A549 (cell line): Measurements from ENCODE around the gene BDH1. TPM values are rescaled to one million over a fixed set of nuclear protein-coding genes. Genes with fewer than 3 reads are reported as not detected.

Experiments used
- ATAC-seq, 2 experiments: fragments of 200-7000 bp in 1 of 2; fragments of >200 bp in 1 of 2; cut with Nextera tagmentation in 1 of 2; cut with Tn5 transposase in 1 of 2; 3 replicates each; pipeline versions ENCODE4 v1.8.0 to v1.9.1; 2018 to 2020; ENCODE audit warnings: mild to moderate bottlenecking in 1 of 2, moderate library complexity in 1 of 2
- CTCF ChIA-PET: fragments of 300-600 bp; sonication (Branson Sonifier 250); formaldehyde crosslinking; extraction: SDS; loops from one replicate; lab custom pipeline; 2021; ENCODE audit warnings: antibody characterized with exemption, inconsistent platforms; lab: Yijun Ruan, JAX
- POLR2A ChIA-PET: fragments of 350-600 bp; formaldehyde crosslinking; extraction: SDS; loops from one replicate; lab custom pipeline; 2021; ENCODE audit warnings: antibody characterized with exemption, inconsistent platforms; lab: Yijun Ruan, JAX
- DNase-seq, 2 experiments: peaks; one replicate each; pipeline versions ENCODE4 v3.0.0 to v3.0.0-alpha.2; 2011 to 2016; ENCODE audit warnings: low read depth in 1 of 2, low spot score in 1 of 2
- FAIRE-seq: peaks from 2 replicates; lab custom pipeline; 2011; peaks lifted over from hg19 to GRCh38; lab: Jason Lieb, UNC
- H3K27ac ChIP-seq, 2 experiments: fragments of >200 bp; sonication (Bioruptor Twin); formaldehyde crosslinking; 3 replicates each; pipeline ENCODE4 v1.5.1; 2016 to 2017
- H3K4me1 ChIP-seq: fragments of >200 bp; sonication (Bioruptor Twin); formaldehyde crosslinking; 3 replicates; pipeline ENCODE4 v1.6.1; 2016
- H3K4me2 ChIP-seq: fragments of >200 bp; sonication (Bioruptor Twin); formaldehyde crosslinking; 3 replicates; pipeline ENCODE4 v1.6.1; 2016
- H3K4me3 ChIP-seq: fragments of >200 bp; sonication (Bioruptor Twin); formaldehyde crosslinking; 3 replicates; pipeline ENCODE4 v1.5.1; 2016
- H3K9me3 ChIP-seq: fragments of >200 bp; sonication (Bioruptor Twin); formaldehyde crosslinking; 3 replicates; pipeline ENCODE4 v1.6.1; 2016
- CEBPB ChIP-seq, 2 experiments: fragments of >200 bp in 1 of 2; sonication (Bioruptor Twin) in 1 of 2; formaldehyde crosslinking in 1 of 2; IDR thresholded peaks; 2 replicates each; pipeline ENCODE4 v1.6.1; 2012 to 2016
- CHD2 ChIP-seq: fragments of 150-350 bp; IDR thresholded peaks from 2 replicates; pipeline ENCODE4 v1.6.1; 2014; ENCODE audit warnings: low read length; ENCODE audit not compliant: partially characterized antibody
- EHF ChIP-seq: fragments of 250-450 bp; sonication (Bioruptor Pico); IDR thresholded peaks from 2 replicates; pipeline ENCODE4 v1.5.0; 2020; ENCODE audit warnings: mild to moderate bottlenecking
- EHMT2 ChIP-seq: fragments of 200-600 bp; sonication (generic); IDR thresholded peaks from 2 replicates; pipeline ENCODE4 v1.6.1; 2016; ENCODE audit warnings: antibody characterized with exemption, low read depth, mild to moderate bottlenecking, moderate library complexity
- FOSB ChIP-seq: fragments of 250-450 bp; sonication (Bioruptor Pico); IDR thresholded peaks from 2 replicates; pipeline ENCODE4 v1.5.0; 2020; ENCODE audit warnings: mild to moderate bottlenecking, moderate library complexity
- FOSL2 ChIP-seq, 2 experiments: fragments of 450-650 bp in 1 of 2; fragments of >200 bp in 1 of 2; sonication (Bioruptor Twin) in 1 of 2; formaldehyde crosslinking; IDR thresholded peaks; 2 replicates each; pipeline versions ENCODE4 v1.5.0 to v1.6.1; 2016 to 2020; ENCODE audit warnings: mild to moderate bottlenecking in 1 of 2, moderate library complexity in 1 of 2
- GATA3 ChIP-seq: IDR thresholded peaks from 2 replicates; pipeline ENCODE4 v1.6.1; 2012; ENCODE audit warnings: borderline replicate concordance
- HDAC2 ChIP-seq: fragments of 200-600 bp; sonication (generic); IDR thresholded peaks from 2 replicates; pipeline ENCODE4 v1.6.1; 2016
- HES2 ChIP-seq: fragments of >200 bp; sonication (Bioruptor Twin); formaldehyde crosslinking; IDR thresholded peaks from 2 replicates; pipeline ENCODE4 v1.6.1; 2016
- HEYL ChIP-seq: fragments of 250-450 bp; sonication (Bioruptor Pico); IDR thresholded peaks from 2 replicates; pipeline ENCODE4 v1.8.0; 2021; ENCODE audit warnings: mild to moderate bottlenecking, moderate library complexity
- HMGXB4 ChIP-seq: fragments of 250-450 bp; sonication (Bioruptor Pico); IDR thresholded peaks from 2 replicates; pipeline ENCODE4 v1.5.0; 2021; ENCODE audit warnings: mild to moderate bottlenecking, moderate library complexity, borderline replicate concordance
- HOXA7 ChIP-seq: fragments of 250-450 bp; sonication (Bioruptor Pico); IDR thresholded peaks from 2 replicates; pipeline ENCODE4 v1.5.0; 2020; ENCODE audit warnings: mild to moderate bottlenecking, moderate library complexity
- HOXB5 ChIP-seq: fragments of 250-450 bp; sonication (Bioruptor Pico); IDR thresholded peaks from 2 replicates; pipeline ENCODE4 v1.5.0; 2020; ENCODE audit warnings: mild to moderate bottlenecking, moderate library complexity
- JUNB ChIP-seq: fragments of >200 bp; sonication (Bioruptor Twin); formaldehyde crosslinking; IDR thresholded peaks from 2 replicates; pipeline ENCODE4 v1.6.1; 2016
- KDM1A ChIP-seq: fragments of 200-600 bp; sonication (generic); IDR thresholded peaks from 2 replicates; pipeline ENCODE4 v1.6.1; 2016; ENCODE audit warnings: low read depth, mild to moderate bottlenecking
- KDM5A ChIP-seq: fragments of 200-600 bp; sonication (generic); IDR thresholded peaks from 2 replicates; pipeline ENCODE4 v1.6.1; 2016; ENCODE audit warnings: antibody characterized with exemption, mild to moderate bottlenecking
- MAX ChIP-seq: IDR thresholded peaks from 2 replicates; pipeline ENCODE4 v1.6.1; 2012
- MAZ ChIP-seq: fragments of 150-350 bp; IDR thresholded peaks from 2 replicates; pipeline ENCODE4 v1.6.1; 2014; ENCODE audit warnings: antibody characterized with exemption, low read depth, low read length, borderline replicate concordance
- NFE2L2 ChIP-seq: fragments of 150-350 bp; conservative IDR thresholded peaks from 2 replicates; pipeline ENCODE4 v1.6.1; 2014; ENCODE audit warnings: low read length
- RARB ChIP-seq: fragments of 250-450 bp; sonication (Bioruptor Pico); IDR thresholded peaks from 2 replicates; pipeline ENCODE4 v1.8.0; 2021; ENCODE audit warnings: mild to moderate bottlenecking, moderate library complexity
- RCOR1 ChIP-seq: fragments of 150-350 bp; IDR thresholded peaks from 2 replicates; pipeline ENCODE4 v1.6.1; 2014; ENCODE audit warnings: antibody characterized with exemption, low read length, low read depth
- REST ChIP-seq: fragments of 200-600 bp; sonication (generic); IDR thresholded peaks from 2 replicates; pipeline ENCODE4 v1.6.1; 2016; ENCODE audit warnings: antibody characterized with exemption, mild to moderate bottlenecking, moderate library complexity
- SREBF2 ChIP-seq: fragments of 450-650 bp; IDR thresholded peaks from 2 replicates; pipeline ENCODE4 v1.6.1; 2014; ENCODE audit warnings: mild to moderate bottlenecking, moderate library complexity
- TFCP2L1 ChIP-seq: fragments of 250-450 bp; sonication (Bioruptor Pico); IDR thresholded peaks from 2 replicates; pipeline ENCODE4 v1.5.0; 2021; ENCODE audit warnings: mild to moderate bottlenecking
- ZC3H11A ChIP-seq: fragments of 450-650 bp; IDR thresholded peaks from 2 replicates; pipeline ENCODE4 v1.6.1; 2014; ENCODE audit warnings: antibody characterized with exemption, mild to moderate bottlenecking
- ZFP36 ChIP-seq: fragments of 450-650 bp; IDR thresholded peaks from 2 replicates; pipeline ENCODE4 v1.6.1; 2014; ENCODE audit warnings: borderline replicate concordance; ENCODE audit not compliant: partially characterized antibody
- ZNF302 ChIP-seq: fragments of 250-450 bp; sonication (Bioruptor Pico); IDR thresholded peaks from 2 replicates; pipeline ENCODE4 v1.9.0; 2021; ENCODE audit warnings: inconsistent platforms, mild to moderate bottlenecking, moderate library complexity
- ZSCAN20 ChIP-seq: fragments of 250-450 bp; sonication (Bioruptor Pico); IDR thresholded peaks from 2 replicates; pipeline ENCODE4 v1.8.0; 2022; ENCODE audit warnings: mild to moderate bottlenecking, moderate library complexity
- WGBS: methylation state at CpG from one replicate; pipeline ENCODE4 v1.1.6; 2017; ENCODE audit errors: missing lambda C conversion rate; 5-methylcytosine and 5-hydroxymethylcytosine counted together
- polyA plus RNA-seq, 4 experiments: library from polyadenylated mRNA; depleted of rRNA in 3 of 4; stranded (reverse); fragments of >200 nt; fragmentation: RNase III in 1 of 4; extraction: RNeasy Plus Mini Kit Qiagen cat#74134 plus additional on column Dnase treatment in 1 of 4; gene quantifications; 2 replicates in 3 of 4; 3 replicates in 1 of 4; pipeline ENCODE4 v1.2.3, GENCODE V29; 2011 to 2017

The BDH1 gene
- polyA plus RNA-seq, 2 of the 4 experiments (the other 2 are of a cell fraction), result 3.1 to 4.6 TPM

- no peak overlapping the region for H3K27ac ChIP-seq
- H3K9me3 ChIP-seq, result no peaks in the 10 kb centered on the region
- no peak overlapping the region for H3K4me2 ChIP-seq
- POLR2A ChIA-PET, result no interaction called here
- WGBS, result 71% methylated on average over 9 of the region's 9 CpGs
- H3K4me1 ChIP-seq, result no peaks in the 10 kb centered on the region
- CTCF ChIA-PET, result no interaction called here
- TF ChIP-seq MAX (no peak), REST (no peak), FOSL2 (IDR thresholded peaks at IDR 0.05) (no peak), FOSL2 (CRISPR knock-in tag; IDR thresholded peaks at IDR 0.05) (no peak), FOSB (no peak), ZNF302 (no peak), JUNB (no peak), HOXB5 (CRISPR knock-in tag) (no peak), MAZ (no peak), RARB (CRISPR knock-in tag) (no peak), SREBF2 (no peak), ZFP36 (no peak), HEYL (CRISPR knock-in tag) (no peak)
- TF ChIP-seq, all 56 proteins: peak for 0
- H3K4me3 ChIP-seq, result no peak overlapping the region
- FAIRE-seq (no peak), DNase-seq (no peak), ATAC-seq (no peak)
These were observed 24.5 kb upstream of the BDH1 start for GRCh38 chr3:197580253-197580691.

GRCh38 chr3:197578376-197578775, 22.6 kb upstream of the BDH1 start:
- Histone ChIP-seq H3K9me3 (no peaks in the 10 kb centered on the region), H3K27ac (no peak overlapping the region), H3K4me2 (no peak overlapping the region), H3K4me3 (no peak overlapping the region), H3K4me1 (no peaks in the 10 kb centered on the region)
- DNase-seq, result no peak
- no peak for FAIRE-seq
- TF ChIP-seq HDAC2 (no peak), ZFP36 (no peak), MAX (no peak), KDM1A (no peak), HES2 (no peak), ZSCAN20 (CRISPR knock-in tag) (no peak), CHD2 (no peak), RCOR1 (no peak), HMGXB4 (no peak), KDM5A (no peak), EHMT2 (no peak), EHF (CRISPR knock-in tag) (no peak), GATA3 (no peak), ZC3H11A (no peak), TFCP2L1 (no peak), HOXA7 (CRISPR knock-in tag) (no peak), REST (no peak), CEBPB (IDR thresholded peaks at IDR 0.05) (no peak), NFE2L2 (no peak)
- POLR2A ChIA-PET, result no interaction called here
- 82% methylated on average over 6 of the region's 6 CpGs for WGBS
- CTCF ChIA-PET, result interaction anchor here (1.7 kb wide), 1 partner anchor 21 kb away, joined by 6 read pairs; no protein-coding TSS in a partner anchor
- no peak for ATAC-seq
